Measurements from ENCODE around the gene DCLK1. TPM values are rescaled to one million over a fixed set of nuclear protein-coding genes. Genes with fewer than 3 reads are reported as not detected.

DCLK1 gene
- total RNA-seq, 1 experiment from 2014 or later, result 36.2 TPM

- no peak overlapping the region for H4K5ac ChIP-seq (ENCODE audit: insufficient read length, low read depth, low read length)
- no peaks in the 10 kb centered on the region for H3K9me3 ChIP-seq (ENCODE audit: control insufficient read depth, low read depth, low read length)
- no peak overlapping the region for H4K91ac ChIP-seq (ENCODE audit: insufficient read length, low read depth, low read length)
- H3K79me2 ChIP-seq (ENCODE audit: insufficient read depth, low read length), result no peaks in the 10 kb centered on the region
- no peak for TF ChIP-seq CTCF (conservative IDR thresholded peaks at IDR 0.05)
- no peak overlapping the region for H3K18ac ChIP-seq (ENCODE audit: insufficient read length, low read depth, low read length)
- H3K27ac ChIP-seq (ENCODE audit: insufficient read length, low read depth, low read length), result no peak overlapping the region
- H4K8ac ChIP-seq (replicated peaks; ENCODE audit: insufficient read length, low read depth, low read length), result no peak overlapping the region
- no peak overlapping the region for H2BK15ac ChIP-seq (ENCODE audit: low read depth, low read length)
- no peak overlapping the region for H3K23ac ChIP-seq (ENCODE audit: insufficient read length, low read depth, low read length)
- no peak overlapping the region for H3K4ac ChIP-seq (ENCODE audit: low read depth, low read length)
- no CpG with 5 or more reads among the region's 9 CpGs for WGBS (ENCODE audit: extremely low coverage, insufficient read length, low lambda C conversion rate)
- Mint-ChIP-seq H3K36me3 (ENCODE audit: insufficient read depth in 1 of 3, low read depth in 3 of 3) (no peaks in the 10 kb centered on the region; a peak in 1 of 7 replicates), H3K27me3 (ENCODE audit: low read depth) (no peaks in the 10 kb centered on the region), H3K4me1 (peaks cover 3 to 4% of the 10 kb centered on the region in 2 experiments; a peak in 2 of 4 replicates), H3K9me3 (no peaks in the 10 kb centered on the region), H3K27ac (no peak overlapping the region; a peak in 1 of 7 replicates), H3K4me3 (no peak overlapping the region)
- no peak for DNase-seq
- H3K27me3 ChIP-seq (ENCODE audit: insufficient read depth, low read length), result no peaks in the 10 kb centered on the region
- H3K79me1 ChIP-seq (ENCODE audit: insufficient read depth, low read depth, low read length, poor library complexity, severe bottlenecking), result no peaks in the 10 kb centered on the region
- H2BK5ac ChIP-seq (ENCODE audit: insufficient read length, low read length), result no peak overlapping the region
- no peak overlapping the region for H2AK5ac ChIP-seq (ENCODE audit: insufficient read length, low read length)
- H3K4me2 ChIP-seq (ENCODE audit: insufficient read depth, insufficient read length, low read length), result no peak overlapping the region
- no peak overlapping the region for H2BK120ac ChIP-seq (ENCODE audit: low read depth, low read length, poor library complexity, severe bottlenecking)
- H3K23me2 ChIP-seq (ENCODE audit: insufficient read length, low read depth, low read length, poor library complexity, severe bottlenecking), result no peaks in the 10 kb centered on the region
- no peak overlapping the region for H3K14ac ChIP-seq (ENCODE audit: insufficient read depth, low read length)
- no peak overlapping the region for H3K9ac ChIP-seq (ENCODE audit: extremely low read depth, insufficient read length, low read length)
- H2AFZ ChIP-seq (ENCODE audit: low read length), result no peak overlapping the region
- H4K20me1 ChIP-seq (ENCODE audit: control insufficient read depth, insufficient read depth, insufficient read length), result no peaks in the 10 kb centered on the region
- no peak overlapping the region for H3K56ac ChIP-seq (ENCODE audit: insufficient read length, low read depth, low read length)
- H2BK12ac ChIP-seq (ENCODE audit: insufficient read length, low read depth, low read length), result no peak overlapping the region
- no peak overlapping the region for H3T11ph ChIP-seq (ENCODE audit: low read length)
- no peaks in the 10 kb centered on the region; the same call in 1 of the 2 replicates for H3K4me1 ChIP-seq (ENCODE audit: insufficient read depth, low read length)
- H2BK20ac ChIP-seq (ENCODE audit: low read depth, low read length, poor library complexity, severe bottlenecking), result no peak overlapping the region
Measured at GRCh38 chr13:36101157-36101556, 30.0 kb downstream of the DCLK1 start.
